ENCODE measurements around the gene PON3. TPM values are rescaled to one million over a fixed set of nuclear protein-coding genes. Genes with fewer than 3 reads are reported as not detected.
A peak's percentile ranks its signal among the peaks of the same experiment; 100 is the strongest.

Gene PON3
- polyA plus RNA-seq, 2 of the 4 experiments (the other 2 are of a cell fraction): 48.7 to 142 TPM

DNA sequence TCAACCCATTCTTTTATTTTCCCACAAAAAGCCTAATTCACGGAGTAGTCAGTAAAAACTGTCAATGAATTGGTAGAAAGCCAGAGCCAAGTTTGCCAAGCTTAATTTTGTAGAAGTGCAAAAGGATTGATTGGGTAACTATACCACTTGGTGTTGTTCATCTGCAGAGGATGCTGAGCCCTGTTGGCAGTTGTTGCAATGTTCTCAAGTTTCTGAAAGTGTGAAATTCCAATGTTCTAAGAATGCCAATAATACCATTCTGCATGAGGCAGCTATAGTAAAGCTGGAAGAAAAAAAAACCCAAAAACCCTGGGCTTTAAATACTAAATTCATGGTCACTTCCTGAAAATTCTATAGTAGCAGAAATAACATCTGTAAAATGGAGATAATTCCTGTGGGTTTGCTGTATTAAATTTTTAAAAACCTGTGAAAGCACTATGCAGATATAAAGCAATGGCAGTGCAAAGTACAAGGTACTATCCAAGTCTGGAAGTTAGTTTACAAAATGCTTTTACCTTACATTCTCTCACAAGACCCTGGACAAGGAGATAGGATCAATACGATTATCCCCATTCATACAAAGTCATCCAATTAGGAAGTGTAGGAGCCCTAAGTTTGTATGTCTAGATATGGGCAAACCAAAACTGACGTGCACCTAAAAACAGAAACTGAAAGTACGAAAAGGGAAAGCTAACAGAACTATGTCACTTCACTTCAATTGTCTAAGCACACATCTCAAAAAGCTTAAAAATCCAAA is 65.8 kb downstream of the PON3 start:
- Histone ChIP-seq H3K27ac (peak overlapping the region; percentile 50 to 63), H3K4me2 (peak overlapping the region; percentile 86), H3K4me1 (peaks cover 26% of the 10 kb centered on the region), H3K4me3 (peak overlapping the region; percentile 32), H3K9me3 (0 out of 3 replicates have a peak, but pooled peaks cover 3% of the 10 kb centered on the region)
- CTCF ChIA-PET: no interaction called here
- POLR2A ChIA-PET: no interaction called here
- FAIRE-seq (peak; percentile 98), ATAC-seq (peak in 1 of 2 experiments; percentile 46; a peak in 2 of 6 replicates), DNase-seq (ENCODE audit: low read depth in 1 of 2, low spot score in 1 of 2) (no peak)
- WGBS (ENCODE audit: missing lambda C conversion rate): 16% methylated on average over 4 of the region's 4 CpGs
- no peak for TF ChIP-seq NFE2L2 (conservative IDR thresholded peaks at IDR 0.05; ENCODE audit: low read length)
- no peak for TF ChIP-seq ZNF302 (CRISPR knock-in tag; IDR thresholded peaks at IDR 0.05)
- TF ChIP-seq FOXS1 (CRISPR knock-in tag; IDR thresholded peaks at IDR 0.05): no peak
- no peak for TF ChIP-seq GATA3 (IDR thresholded peaks at IDR 0.05; ENCODE audit: borderline replicate concordance)
- TF ChIP-seq, protein P1, sequence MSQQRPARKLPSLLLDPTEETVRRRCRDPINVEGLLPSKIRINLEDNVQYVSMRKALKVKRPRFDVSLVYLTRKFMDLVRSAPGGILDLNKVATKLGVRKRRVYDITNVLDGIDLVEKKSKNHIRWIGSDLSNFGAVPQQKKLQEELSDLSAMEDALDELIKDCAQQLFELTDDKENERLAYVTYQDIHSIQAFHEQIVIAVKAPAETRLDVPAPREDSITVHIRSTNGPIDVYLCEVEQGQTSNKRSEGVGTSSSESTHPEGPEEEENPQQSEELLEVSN (IDR thresholded peaks at IDR 0.05; ENCODE audit: borderline replicate concordance, low read depth): no peak
- TF ChIP-seq MAZ (IDR thresholded peaks at IDR 0.05; ENCODE audit: borderline replicate concordance, low read depth, low read length): no peak
- no peak for TF ChIP-seq CHD4 (IDR thresholded peaks at IDR 0.05; ENCODE audit: borderline replicate concordance)
- TF ChIP-seq, protein P2, sequence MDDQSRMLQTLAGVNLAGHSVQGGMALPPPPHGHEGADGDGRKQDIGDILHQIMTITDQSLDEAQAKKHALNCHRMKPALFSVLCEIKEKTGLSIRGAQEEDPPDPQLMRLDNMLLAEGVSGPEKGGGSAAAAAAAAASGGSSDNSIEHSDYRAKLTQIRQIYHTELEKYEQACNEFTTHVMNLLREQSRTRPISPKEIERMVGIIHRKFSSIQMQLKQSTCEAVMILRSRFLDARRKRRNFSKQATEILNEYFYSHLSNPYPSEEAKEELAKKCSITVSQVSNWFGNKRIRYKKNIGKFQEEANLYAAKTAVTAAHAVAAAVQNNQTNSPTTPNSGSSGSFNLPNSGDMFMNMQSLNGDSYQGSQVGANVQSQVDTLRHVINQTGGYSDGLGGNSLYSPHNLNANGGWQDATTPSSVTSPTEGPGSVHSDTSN (IDR thresholded peaks at IDR 0.05): no peak
- TF ChIP-seq ZC3H11A (IDR thresholded peaks at IDR 0.05): no peak
- no peak for TF ChIP-seq PHF8 (IDR thresholded peaks at IDR 0.05; ENCODE audit: borderline replicate concordance, low read depth)
- no peak for TF ChIP-seq HES2 (IDR thresholded peaks at IDR 0.05)

- Histone ChIP-seq H3K4me2 (no peak overlapping the region), H3K4me3 (no peak overlapping the region), H3K9me3 (0 out of 3 replicates have a peak, but pooled peaks cover 3% of the 10 kb centered on the region), H3K4me1 (peaks cover 35% of the 10 kb centered on the region), H3K27ac (0 out of 6 replicates have a peak overlapping the region, but pooled peaks of 1 of the 2 experiments have one; percentile 6)
- CTCF ChIA-PET: interaction anchor here (0.6 kb wide), 1 partner anchor 63 kb away, joined by 3 read pairs; no protein-coding TSS in a partner anchor
- POLR2A ChIA-PET: no interaction called here
- 89% methylated on average over 3 of the region's 3 CpGs for WGBS (ENCODE audit: missing lambda C conversion rate)
- DNase-seq (ENCODE audit: low read depth in 1 of 2, low spot score in 1 of 2): no peak
- TF ChIP-seq CHD2 (IDR thresholded peaks at IDR 0.05; ENCODE audit: low read length, partially characterized antibody) (no peak), RAD21 (conservative IDR thresholded peaks at IDR 0.05 in 1 of 2, IDR thresholded peaks at IDR 0.05 in 1 of 2) (no peak), ZSCAN20 (CRISPR knock-in tag; IDR thresholded peaks at IDR 0.05) (no peak), GATA3 (IDR thresholded peaks at IDR 0.05; ENCODE audit: borderline replicate concordance) (no peak), EHF (CRISPR knock-in tag; IDR thresholded peaks at IDR 0.05) (no peak), CEBPB (IDR thresholded peaks at IDR 0.05) (no peak), NFE2L2 (conservative IDR thresholded peaks at IDR 0.05; ENCODE audit: low read length) (no peak)
- TF ChIP-seq, protein P3, sequence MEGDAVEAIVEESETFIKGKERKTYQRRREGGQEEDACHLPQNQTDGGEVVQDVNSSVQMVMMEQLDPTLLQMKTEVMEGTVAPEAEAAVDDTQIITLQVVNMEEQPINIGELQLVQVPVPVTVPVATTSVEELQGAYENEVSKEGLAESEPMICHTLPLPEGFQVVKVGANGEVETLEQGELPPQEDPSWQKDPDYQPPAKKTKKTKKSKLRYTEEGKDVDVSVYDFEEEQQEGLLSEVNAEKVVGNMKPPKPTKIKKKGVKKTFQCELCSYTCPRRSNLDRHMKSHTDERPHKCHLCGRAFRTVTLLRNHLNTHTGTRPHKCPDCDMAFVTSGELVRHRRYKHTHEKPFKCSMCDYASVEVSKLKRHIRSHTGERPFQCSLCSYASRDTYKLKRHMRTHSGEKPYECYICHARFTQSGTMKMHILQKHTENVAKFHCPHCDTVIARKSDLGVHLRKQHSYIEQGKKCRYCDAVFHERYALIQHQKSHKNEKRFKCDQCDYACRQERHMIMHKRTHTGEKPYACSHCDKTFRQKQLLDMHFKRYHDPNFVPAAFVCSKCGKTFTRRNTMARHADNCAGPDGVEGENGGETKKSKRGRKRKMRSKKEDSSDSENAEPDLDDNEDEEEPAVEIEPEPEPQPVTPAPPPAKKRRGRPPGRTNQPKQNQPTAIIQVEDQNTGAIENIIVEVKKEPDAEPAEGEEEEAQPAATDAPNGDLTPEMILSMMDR (IDR thresholded peaks at IDR 0.05): no peak
- no peak for ATAC-seq
- FAIRE-seq: no peak
Measured at GRCh38 chr7:95327356-95327755, 68.8 kb downstream of the PON3 start.

GRCh38 chr7:95324431-95324830 is 71.7 kb downstream of the PON3 start, which contains the start of gene PON1:
TSS of gene PON1 (minus strand) at chr7:95324532. CDS start at chr7:95324475, 57 bp downstream.
- 0 out of 3 replicates have a peak, but pooled peaks cover 3% of the 10 kb centered on the region for H3K9me3 ChIP-seq
- ATAC-seq: no peak
- ChIA-PET POLR2A (no interaction called here), CTCF (interaction anchor here (0.7 to 2.9 kb wide), 5 partner anchors 14 to 362 kb away, joined by 3 to 15 read pairs (median 4); partner anchors contain the start of gene PON3)
- H3K4me1 ChIP-seq: peaks cover 26% of the 10 kb centered on the region
- H3K27ac ChIP-seq: peak within 1 kb of the TSS; percentile 86 to 87
- peak within 1 kb of the TSS; percentile 77 for H3K4me2 ChIP-seq
- WGBS (ENCODE audit: missing lambda C conversion rate): 93% methylated on average over 15 of the region's 20 CpGs
- no peak for FAIRE-seq
- 0 out of 3 replicates have a peak within 1 kb of the TSS, but pooled peaks have one; percentile 18 for H3K4me3 ChIP-seq
- DNase-seq (ENCODE audit: low read depth in 1 of 2, low spot score in 1 of 2): no peak
- TF ChIP-seq, protein P4, sequence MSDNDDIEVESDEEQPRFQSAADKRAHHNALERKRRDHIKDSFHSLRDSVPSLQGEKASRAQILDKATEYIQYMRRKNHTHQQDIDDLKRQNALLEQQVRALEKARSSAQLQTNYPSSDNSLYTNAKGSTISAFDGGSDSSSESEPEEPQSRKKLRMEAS (IDR thresholded peaks at IDR 0.05): no peak
- TF ChIP-seq, protein P1 (IDR thresholded peaks at IDR 0.05; ENCODE audit: borderline replicate concordance, low read depth): no peak
- TF ChIP-seq RNF2 (IDR thresholded peaks at IDR 0.05; ENCODE audit: borderline replicate concordance, low read depth) (no peak), REST (IDR thresholded peaks at IDR 0.05) (no peak)
- TF ChIP-seq, protein P5, sequence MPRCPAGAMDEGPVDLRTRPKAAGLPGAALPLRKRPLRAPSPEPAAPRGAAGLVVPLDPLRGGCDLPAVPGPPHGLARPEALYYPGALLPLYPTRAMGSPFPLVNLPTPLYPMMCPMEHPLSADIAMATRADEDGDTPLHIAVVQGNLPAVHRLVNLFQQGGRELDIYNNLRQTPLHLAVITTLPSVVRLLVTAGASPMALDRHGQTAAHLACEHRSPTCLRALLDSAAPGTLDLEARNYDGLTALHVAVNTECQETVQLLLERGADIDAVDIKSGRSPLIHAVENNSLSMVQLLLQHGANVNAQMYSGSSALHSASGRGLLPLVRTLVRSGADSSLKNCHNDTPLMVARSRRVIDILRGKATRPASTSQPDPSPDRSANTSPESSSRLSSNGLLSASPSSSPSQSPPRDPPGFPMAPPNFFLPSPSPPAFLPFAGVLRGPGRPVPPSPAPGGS (IDR thresholded peaks at IDR 0.05): no peak

Measured in A549 (cell line).